Measurements from ENCODE around the gene RNU2-63P. TPM values are rescaled to one million over a fixed set of nuclear protein-coding genes. Genes with fewer than 3 reads are reported as not detected.
"Not testable (repeated sequence)": the region's sequence is repeated elsewhere in the genome, so short reads cannot be mapped to it uniquely, and the experiment has no call there.

RNU2-63P gene
- total RNA-seq, 1 experiment from 2014 or later = not detected

- no peak for DNase-seq (ENCODE audit: low spot score)
Observed at GRCh38 chr2:88028931-88029330, 12.6 kb upstream of the RNU2-63P start.

DNA sequence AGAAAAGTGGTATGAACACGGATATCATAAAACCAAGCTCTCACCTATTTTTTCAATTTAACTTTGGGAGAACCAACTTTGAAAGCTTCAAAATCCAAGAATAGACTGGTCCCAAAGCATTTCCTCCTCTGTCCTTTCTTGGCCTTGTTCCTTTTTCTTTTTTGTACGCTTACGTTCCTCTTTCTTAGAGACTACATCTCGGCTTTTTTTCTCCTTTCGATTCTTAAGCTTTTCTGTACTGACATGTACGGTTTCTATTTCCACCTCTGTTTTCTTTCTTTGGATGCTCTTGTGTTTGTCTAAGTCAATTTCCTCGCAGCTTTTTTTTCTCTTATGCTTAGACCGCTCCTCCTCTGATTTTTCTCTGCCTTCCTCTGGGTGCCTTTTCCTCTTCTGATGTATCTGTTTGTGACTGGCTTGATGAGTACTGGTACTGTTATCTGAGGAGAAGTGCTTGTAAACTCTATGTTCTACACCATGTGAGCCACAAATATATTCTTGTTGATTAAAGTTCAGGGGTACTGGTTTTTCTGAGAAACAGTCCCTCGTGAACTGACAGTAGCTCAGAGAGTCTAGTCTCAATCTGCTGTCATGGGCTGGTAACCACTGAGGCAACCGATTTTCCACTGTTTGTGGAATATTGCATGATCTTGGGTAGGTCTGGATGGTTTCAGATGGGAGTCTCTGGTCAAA is 11.5 kb upstream of the RNU2-63P start:
- DNase-seq (ENCODE audit: low spot score) = no peak

DNA sequence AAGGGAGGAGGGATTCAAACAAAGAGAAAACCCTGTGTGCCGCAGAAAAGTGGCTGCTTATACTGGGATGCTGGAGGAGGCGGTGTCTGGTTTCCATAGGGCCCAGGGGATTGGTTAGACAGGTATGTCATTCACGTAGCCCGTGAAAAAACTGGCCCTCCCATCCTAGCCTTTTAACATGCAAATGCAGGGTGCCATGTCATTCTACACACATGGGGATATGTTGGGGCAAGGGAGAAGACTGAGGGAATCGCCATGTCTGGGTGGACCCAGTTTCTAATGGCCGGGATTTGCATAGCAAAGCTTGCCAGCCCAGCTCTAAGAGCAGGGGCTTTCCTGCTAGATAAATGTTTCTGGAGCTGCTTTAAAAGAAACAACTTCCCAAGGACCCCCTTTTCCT is 8.2 kb upstream of the RNU2-63P start:
- DNase-seq (ENCODE audit: low spot score) = no peak

DNA sequence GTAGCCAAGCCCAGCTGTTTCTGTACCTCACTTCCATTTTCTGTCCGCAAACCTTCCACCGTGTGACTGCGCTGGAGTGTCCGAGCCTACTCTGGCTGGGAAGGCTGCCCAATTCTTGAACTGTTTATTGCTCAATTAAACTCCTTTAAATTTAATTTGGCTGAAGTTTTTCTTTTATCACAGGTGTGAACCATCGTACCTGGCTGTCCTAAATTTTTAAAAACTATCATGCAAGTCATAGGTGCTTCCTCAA is 6.2 kb upstream of the RNU2-63P start:
- DNase-seq (ENCODE audit: low spot score) = no peak

GRCh38 chr2:88019985-88020384 is 3.6 kb upstream of the RNU2-63P start:
- DNase-seq (ENCODE audit: low spot score) = no peak

DNA sequence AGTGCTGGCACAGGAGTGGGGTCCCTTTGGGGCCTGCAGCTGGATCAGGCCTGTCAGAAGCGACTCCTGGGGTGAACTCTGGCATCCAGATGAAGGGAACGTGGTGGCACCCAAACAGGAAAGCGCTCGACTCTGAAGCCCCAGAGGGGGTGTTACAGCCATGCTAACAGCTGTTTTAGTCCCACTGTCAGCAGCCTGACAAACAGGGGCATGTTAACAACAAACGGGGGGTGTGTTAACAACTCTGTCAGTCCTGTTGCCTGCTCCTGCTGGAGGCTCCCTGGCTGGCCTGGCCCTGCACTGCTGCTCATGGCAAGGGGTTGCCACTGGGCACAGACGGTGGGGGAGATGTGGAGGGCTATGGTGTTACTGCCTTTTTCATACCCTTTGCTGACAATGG is 2.6 kb upstream of the RNU2-63P start:
- no peak for DNase-seq (ENCODE audit: low spot score)

GRCh38 chr2:88018077-88018805 is 1.9 kb upstream of the RNU2-63P start:
- not testable (repeated sequence) for DNase-seq (ENCODE audit: low spot score)

DNA sequence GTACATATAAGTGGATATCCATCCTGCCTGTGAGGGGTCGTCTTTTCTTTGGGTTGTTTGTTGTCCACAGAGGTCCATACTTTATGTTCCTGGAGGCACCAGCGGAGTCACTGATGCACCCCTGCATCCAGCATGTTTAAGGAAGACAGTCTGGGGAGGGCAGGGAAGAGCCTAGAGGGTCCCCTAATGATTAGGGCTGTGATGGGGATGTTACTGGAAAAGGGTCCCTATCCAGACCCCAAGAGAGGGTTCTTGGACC is 1.4 kb upstream of the RNU2-63P start:
- not testable (repeated sequence) for DNase-seq (ENCODE audit: low spot score)

GRCh38 chr2:88016960-88017779 is 823 bp upstream of the RNU2-63P start:
- DNase-seq (ENCODE audit: low spot score) = no peak

- DNase-seq (ENCODE audit: low spot score) = no peak
Observed at GRCh38 chr2:88011011-88011410, 5.3 kb downstream of the RNU2-63P start.

- no peak for DNase-seq (ENCODE audit: low spot score)
Observed at GRCh38 chr2:88010136-88010535, 6.2 kb downstream of the RNU2-63P start.

DNA sequence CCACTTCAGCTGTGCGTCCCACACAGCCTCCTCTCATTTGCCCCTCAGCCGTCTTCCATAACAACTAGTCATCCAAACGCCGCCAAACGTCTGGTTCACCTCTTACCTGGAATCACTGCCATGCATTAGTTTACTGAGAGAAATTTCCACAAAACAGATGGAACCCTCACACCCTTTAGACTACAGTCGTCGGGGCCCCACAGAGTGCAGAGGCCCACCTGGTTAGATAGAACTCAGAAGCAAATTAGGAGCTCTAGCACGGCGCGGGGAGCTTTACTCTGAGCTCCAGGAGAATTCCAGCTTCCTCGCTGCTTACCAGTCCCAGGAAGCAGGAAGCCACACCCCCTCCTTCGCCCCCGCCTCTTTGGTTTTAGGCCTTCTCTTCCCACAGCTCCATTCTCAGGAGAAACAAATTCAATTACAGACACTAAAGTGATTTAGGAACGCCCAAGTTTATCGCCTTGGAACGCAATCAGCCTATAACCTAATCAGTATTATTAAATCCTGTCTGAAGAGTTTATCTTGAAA is 9.4 kb downstream of the RNU2-63P start:
- DNase-seq (ENCODE audit: low spot score) = no peak

- DNase-seq (ENCODE audit: low spot score) = no peak
Observed at GRCh38 chr2:88005776-88006175, 10.6 kb downstream of the RNU2-63P start.

DNA sequence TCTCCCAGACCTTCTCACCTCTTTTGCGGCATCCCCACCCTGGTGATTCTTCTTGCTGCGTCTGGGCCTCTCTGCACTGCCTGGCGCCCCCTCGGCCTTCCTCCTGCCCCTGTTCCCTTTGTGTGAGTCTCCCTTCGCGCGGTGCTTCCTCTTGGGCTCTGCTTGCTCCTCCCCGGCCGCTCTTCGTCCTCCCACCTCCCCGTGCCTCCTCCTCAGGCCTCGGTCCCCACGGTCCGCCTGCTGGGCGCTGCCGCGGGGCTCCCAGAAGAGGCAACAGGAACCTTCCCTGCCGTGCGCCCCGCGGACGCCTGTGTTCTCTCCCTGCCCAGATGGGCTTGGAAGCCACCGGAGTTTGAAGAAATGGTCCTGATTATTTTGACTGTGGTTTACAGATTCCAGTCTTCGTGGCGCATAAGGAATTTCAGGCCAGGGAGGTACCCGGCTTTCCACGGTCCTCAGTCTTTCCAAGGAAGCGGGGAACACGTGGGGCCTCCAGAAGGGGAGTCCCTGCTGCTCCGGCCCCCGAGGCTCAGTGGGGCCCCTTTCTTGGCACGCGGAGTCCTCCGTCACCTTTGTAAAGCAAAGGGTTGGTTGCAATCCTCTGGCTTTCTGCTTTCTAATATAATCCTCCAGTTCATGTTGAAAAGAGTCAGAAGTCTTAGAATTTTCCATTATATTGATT is 13.1 kb downstream of the RNU2-63P start:
- no peak for DNase-seq (ENCODE audit: low spot score)

- DNase-seq (ENCODE audit: low spot score) = no peak
Observed at GRCh38 chr2:88002359-88002707, 14.0 kb downstream of the RNU2-63P start.

GRCh38 chr2:88000474-88000873 is 15.9 kb downstream of the RNU2-63P start:
- not testable (repeated sequence) for DNase-seq (ENCODE audit: low spot score)

DNA sequence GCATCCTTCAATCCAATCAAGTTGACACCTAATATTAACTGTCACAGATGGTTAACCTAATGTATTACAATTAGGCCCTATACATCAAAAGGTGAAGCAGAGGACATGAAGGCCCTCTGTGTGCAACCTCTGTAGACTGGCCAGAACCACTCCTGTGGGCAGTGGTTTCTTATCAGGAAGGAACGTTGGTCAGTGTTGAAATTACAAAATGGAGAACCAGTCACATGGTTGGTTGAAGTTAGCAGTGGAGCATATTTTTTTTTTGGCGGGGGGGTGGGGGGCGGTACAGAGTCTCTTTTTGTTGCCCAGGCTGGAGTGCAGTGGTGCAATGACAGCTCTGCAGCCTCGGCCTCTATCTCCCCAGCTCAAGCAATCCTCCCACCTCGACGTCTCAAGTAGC is 19.8 kb downstream of the RNU2-63P start:
- no peak for DNase-seq (ENCODE audit: low spot score)

- no peak for DNase-seq (ENCODE audit: low spot score)
Observed at GRCh38 chr2:87995756-87996155, 20.6 kb downstream of the RNU2-63P start.

DNA sequence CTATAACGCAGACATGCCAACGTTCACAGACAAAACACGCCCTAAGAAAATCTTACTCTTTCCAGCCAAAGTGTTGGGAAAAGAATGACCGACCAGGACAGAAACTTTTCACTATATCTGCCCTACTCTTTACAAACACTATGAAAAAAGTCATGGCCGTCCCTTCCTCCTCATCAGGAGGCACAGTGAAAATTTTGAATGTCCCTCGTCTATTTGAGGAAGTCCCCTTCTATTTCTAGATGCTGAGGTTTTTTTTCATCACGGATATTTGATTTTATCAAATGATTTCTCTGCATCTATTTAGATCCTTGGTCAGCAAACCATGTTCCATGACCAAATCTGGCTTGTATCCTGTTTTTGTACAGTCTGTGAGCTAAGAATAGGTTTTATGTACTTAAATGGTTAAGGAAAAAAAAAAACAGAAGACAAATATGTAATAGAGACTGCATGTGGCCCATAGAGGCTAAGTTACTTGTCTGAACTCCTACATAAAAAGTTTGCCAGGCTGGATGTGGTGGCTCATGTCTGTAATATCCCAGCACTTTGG is 22.0 kb downstream of the RNU2-63P start:
- DNase-seq (ENCODE audit: low spot score) = not testable (repeated sequence)

GRCh38 chr2:87992569-87992968 is 23.8 kb downstream of the RNU2-63P start:
- not testable (repeated sequence) for DNase-seq (ENCODE audit: low spot score)

- not testable (repeated sequence) for DNase-seq (ENCODE audit: low spot score)
Observed at GRCh38 chr2:87987473-87987872, 28.9 kb downstream of the RNU2-63P start.

- not testable (repeated sequence) for DNase-seq (ENCODE audit: low spot score)
Observed at GRCh38 chr2:87985902-87986301, 30.4 kb downstream of the RNU2-63P start.
